K562 (cell line): ENCODE data around the gene EIF5A2. TPM values are rescaled to one million over a fixed set of nuclear protein-coding genes. Genes with fewer than 3 reads are reported as not detected.
"Not testable (repeated sequence)": the region's sequence is repeated elsewhere in the genome, so short reads cannot be mapped to it uniquely, and the experiment has no call there.

Source experiments
- ATF1 ChIP-seq, 2 experiments: fragments of 450-650 bp in 1 of 2; IDR thresholded peaks; 2 replicates each; pipeline ENCODE4 v1.6.1; 2016; ENCODE audit warnings: missing compliant biosample characterization in 1 of 2, missing genetic modification characterization in 1 of 2
- ATF7 ChIP-seq: fragments of 450-650 bp; IDR thresholded peaks from 2 replicates; pipeline ENCODE4 v1.7.1; 2014; ENCODE audit warnings: mild to moderate bottlenecking, moderate library complexity
- BRD9 ChIP-seq: fragments of 450-650 bp; IDR thresholded peaks from 2 replicates; pipeline ENCODE4 v1.6.1; 2018; ENCODE audit warnings: low read depth; ENCODE audit not compliant: partially characterized antibody
- CREB3L1 ChIP-seq: fragments of 450-650 bp; IDR thresholded peaks from 2 replicates; pipeline ENCODE4 v1.6.1; 2014; ENCODE audit warnings: low read depth, mild to moderate bottlenecking, moderate library complexity, borderline replicate concordance
- DPF2 ChIP-seq: fragments of 450-650 bp; IDR thresholded peaks from 2 replicates; pipeline ENCODE4 v1.6.1; 2016
- FOXA3 ChIP-seq, 2 experiments: fragments of 450-650 bp in 1 of 2; sonication (generic) in 1 of 2; formaldehyde crosslinking; IDR thresholded peaks in 1 of 2; conservative IDR thresholded peaks in 1 of 2; 2 replicates each; pipeline versions ENCODE4 v1.4.0 to v1.8.0; 2020 to 2022; ENCODE audit warnings: mild to moderate bottlenecking in 2 of 2, missing genetic modification reagents in 1 of 2
- HDAC1 ChIP-seq, 2 experiments: fragments of 450-650 bp; IDR thresholded peaks; 2 replicates each; pipeline ENCODE4 v1.6.1; 2016 to 2017; ENCODE audit warnings: inconsistent platforms in 1 of 2, mild to moderate bottlenecking in 1 of 2, moderate library complexity in 1 of 2
- HNRNPLL ChIP-seq: fragments of 200-400 bp; formaldehyde crosslinking; IDR thresholded peaks from 2 replicates; pipeline ENCODE4 v1.6.1; 2017; ENCODE audit warnings: low read length, low read depth, mild to moderate bottlenecking; ENCODE audit not compliant: poor library complexity, severe bottlenecking
- MLLT1 ChIP-seq, 2 experiments: fragments of 450-650 bp; IDR thresholded peaks; 2 replicates each; pipeline ENCODE4 v1.6.1; 2016
- NBN ChIP-seq: fragments of 450-650 bp; IDR thresholded peaks from 2 replicates; pipeline ENCODE4 v1.6.1; 2016; ENCODE audit warnings: low read depth, mild to moderate bottlenecking
- NFRKB ChIP-seq: fragments of 450-650 bp; IDR thresholded peaks from 2 replicates; pipeline ENCODE4 v1.6.1; 2016; ENCODE audit warnings: low read depth
- NKRF ChIP-seq: fragments of 450-650 bp; IDR thresholded peaks from 2 replicates; pipeline ENCODE4 v1.6.1; 2016; ENCODE audit warnings: borderline replicate concordance
- PHF20 ChIP-seq: fragments of 450-650 bp; IDR thresholded peaks from 2 replicates; pipeline ENCODE4 v1.6.1; 2018; ENCODE audit not compliant: partially characterized antibody
- POLR2B ChIP-seq: fragments of 450-650 bp; IDR thresholded peaks from 2 replicates; pipeline ENCODE4 v1.6.1; 2018; ENCODE audit warnings: low read depth; ENCODE audit not compliant: partially characterized antibody
- POLR2H ChIP-seq: IDR thresholded peaks from 2 replicates; pipeline ENCODE4 v1.6.1; 2016; ENCODE audit warnings: missing genetic modification characterization, low read depth, mild to moderate bottlenecking, control low read depth, missing compliant biosample characterization, moderate library complexity
- SMAD4 ChIP-seq: fragments of 250-450 bp; sonication (Bioruptor Pico); conservative IDR thresholded peaks from 2 replicates; pipeline ENCODE4 v1.8.0; 2021; ENCODE audit warnings: inconsistent platforms, mild to moderate bottlenecking, moderate library complexity
- TAF9B ChIP-seq: fragments of 450-650 bp; IDR thresholded peaks from 2 replicates; pipeline ENCODE4 v1.6.1; 2018; ENCODE audit warnings: mild to moderate bottlenecking; ENCODE audit not compliant: partially characterized antibody
- TFAP4 ChIP-seq: sonication (generic); formaldehyde crosslinking; IDR thresholded peaks from 2 replicates; pipeline ENCODE4 v1.8.0; 2022; ENCODE audit warnings: missing genetic modification reagents, mild to moderate bottlenecking, moderate library complexity, borderline replicate concordance
- TRIM24 ChIP-seq, 2 experiments: fragments of 450-650 bp; IDR thresholded peaks; 2 replicates each; pipeline ENCODE4 v1.6.1; 2016
- polyA plus RNA-seq, 8 experiments: library from polyadenylated mRNA; depleted of rRNA in 4 of 8; stranded (reverse) in 5 of 8; unstranded in 3 of 8; fragments of >200 nt; fragmentation: Nextera tagmentation in 2 of 8; fragmentation: Illumina TruSeq in 1 of 8; extraction: Ambion mirVana in 2 of 8; extraction: Trizol in 1 of 8; gene quantifications; 2 replicates each; pipeline versions ENCODE4 v1.2.1 to v1.2.3, GENCODE V29; 2011 to 2014; ENCODE audit warnings: inconsistent platforms in 1 of 8, missing spikeins in 1 of 8
- total RNA-seq, 7 experiments: library from RNA; depleted of rRNA in 6 of 7; stranded (reverse); fragments of >200 nt in 6 of 7; fragmentation: Illumina TruSeq in 2 of 7; extraction: Trizol in 2 of 7; gene quantifications; 2 replicates each; pipeline versions ENCODE4 v1.2.1 to v1.2.3, GENCODE V29; 2011 to 2021; ENCODE audit warnings: low replicate concordance in 1 of 7

The EIF5A2 gene
- total and polyA plus RNA-seq, 9 of the 15 experiments (the other 6 are each of a cell fraction or from before 2014, with no cell fraction given) = 3.9 to 18.3 (median 15.9) TPM

- TF ChIP-seq SMAD4 (CRISPR knock-in tag) (peak; percentile 68; the same call in 1 of the 2 replicates), NFRKB (peak; percentile 96), HNRNPLL (peak; percentile 31), NBN (peak; percentile 68; the same call in 1 of the 2 replicates), BRD9 (peak; percentile 88), PHF20 (peak; percentile 38), FOXA3 (CRISPR knock-in tag; conservative IDR thresholded peaks at IDR 0.05 in 1 of 2, IDR thresholded peaks at IDR 0.05 in 1 of 2) (peak in 1 of 2 experiments; percentile 82; a peak in 2 of 4 replicates), TRIM24 (IDR thresholded peaks at IDR 0.05) (peak in 1 of 2 experiments; percentile 20; a peak in 1 of 4 replicates), POLR2H (tag) (peak; percentile 71), TFAP4 (peak; percentile 37; the same call in 1 of the 2 replicates), MLLT1 (IDR thresholded peaks at IDR 0.05) (peak in 1 of 2 experiments; percentile 43; a peak in 1 of 4 replicates), ATF1 (tag; IDR thresholded peaks at IDR 0.05) (peak; percentile 39; the same call in 1 of the 2 replicates), TAF9B (peak; percentile 84), HDAC1 (IDR thresholded peaks at IDR 0.05) (peak in 1 of 2 experiments; percentile 43; a peak in 1 of 4 replicates), DPF2 (peak; percentile 50; the same call in 1 of the 2 replicates), POLR2B (peak; percentile 68), ATF7 (peak; percentile 53; the same call in 1 of the 2 replicates), CREB3L1 (peak; percentile 36; the same call in 1 of the 2 replicates), NKRF (peak; percentile 72; the same call in 1 of the 2 replicates)
- not testable (repeated sequence) for TF ChIP-seq ATF1 (CRISPR knock-in tag; IDR thresholded peaks at IDR 0.05)
- TF ChIP-seq, all 486 proteins: peak for 45; not testable (repeated sequence) for 441
Observed at GRCh38 chr3:170884109-170884930, 24.1 kb downstream of the EIF5A2 start (continued).
